NT2/D1 (cell line): Measurements from ENCODE around the gene CTXND2.
"Not testable (repeated sequence)": the region's sequence is repeated elsewhere in the genome, so short reads cannot be mapped to it uniquely, and the experiment has no call there.

Source experiments
- DNase-seq: peaks from one replicate; pipeline ENCODE4 v3.0.0-alpha.2; 2011; ENCODE audit warnings: low read depth, low spot score
- H3K27me3 ChIP-seq: 2 replicates; pipeline ENCODE4 v1.6.0; 2011; ENCODE audit warnings: mild to moderate bottlenecking; ENCODE audit not compliant: insufficient read length, insufficient read depth
- H3K36me3 ChIP-seq: 2 replicates; pipeline ENCODE4 v1.6.1; 2011; ENCODE audit warnings: mild to moderate bottlenecking, low read length, mixed read lengths; ENCODE audit not compliant: insufficient read depth, insufficient read length
- H3K4me1 ChIP-seq: 2 replicates; pipeline ENCODE4 v1.5.1; 2011; ENCODE audit not compliant: insufficient read depth, insufficient read length
- H3K4me3 ChIP-seq: 2 replicates; pipeline ENCODE4 v1.5.1; 2011; ENCODE audit warnings: low read depth; ENCODE audit not compliant: insufficient read length
- H3K9ac ChIP-seq: 2 replicates; pipeline ENCODE4 v1.6.0; 2011; ENCODE audit warnings: low read depth; ENCODE audit not compliant: insufficient read length
- H3K9me3 ChIP-seq: 2 replicates; pipeline ENCODE4 v1.5.1; 2011; ENCODE audit warnings: mild to moderate bottlenecking, low read length; ENCODE audit not compliant: insufficient read depth
- SUZ12 ChIP-seq: IDR thresholded peaks from 2 replicates; pipeline ENCODE4 v1.6.1; 2011; ENCODE audit not compliant: insufficient read length, insufficient read depth; ENCODE audit errors: extremely low read depth
- YY1 ChIP-seq: IDR thresholded peaks from 2 replicates; pipeline ENCODE4 v1.6.1; 2011; ENCODE audit not compliant: insufficient read length, insufficient read depth
- ZNF274 ChIP-seq: IDR thresholded peaks from 2 replicates; pipeline ENCODE4 v1.6.1; 2011; ENCODE audit warnings: mild to moderate bottlenecking, low read depth, low read length

Gene CTXND2

GRCh38 chr1:150887018-150887417, at the start of gene CTXND2:
Gene CTXND2, plus strand, starts transcription at chr1:150887136. Its CDS starts 25,179 bp downstream, at chr1:150912315.
- no peaks in the 10 kb centered on the region for H3K9me3 ChIP-seq
- H3K36me3 ChIP-seq: no peaks in the 10 kb centered on the region
- H3K4me3 ChIP-seq: no peak within 1 kb of the TSS
- no peak for DNase-seq
- no peaks in the 10 kb centered on the region for H3K27me3 ChIP-seq
- no peak within 1 kb of the TSS for H3K9ac ChIP-seq
- no peak for TF ChIP-seq YY1
- H3K4me1 ChIP-seq: no peaks in the 10 kb centered on the region

GRCh38 chr1:150840850-150841249, 46.1 kb upstream of the CTXND2 start:
- not testable (repeated sequence) for H3K4me1 ChIP-seq, H3K27me3 ChIP-seq, H3K4me3 ChIP-seq, H3K9ac ChIP-seq, H3K9me3 ChIP-seq, DNase-seq
- H3K36me3 ChIP-seq: peaks cover 30% of the 10 kb centered on the region

GRCh38 chr1:150841626-150842025, 45.3 kb upstream of the CTXND2 start:
- Histone ChIP-seq H3K36me3 (peaks cover 25% of the 10 kb centered on the region), H3K4me3 (no peak overlapping the region), H3K9me3 (no peaks in the 10 kb centered on the region), H3K4me1 (no peaks in the 10 kb centered on the region), H3K27me3 (no peaks in the 10 kb centered on the region), H3K9ac (no peak overlapping the region)
- no peak for TF ChIP-seq SUZ12
- no peak for TF ChIP-seq YY1
- no peak for TF ChIP-seq ZNF274
- no peak for DNase-seq

GRCh38 chr1:150842343-150842742, 44.6 kb upstream of the CTXND2 start:
- H3K9me3 ChIP-seq: no peaks in the 10 kb centered on the region
- H3K4me1 ChIP-seq: no peaks in the 10 kb centered on the region
- H3K27me3 ChIP-seq: no peaks in the 10 kb centered on the region
- H3K4me3 ChIP-seq: no peak overlapping the region
- TF ChIP-seq ZNF274 (no peak), YY1 (no peak), SUZ12 (no peak)
- H3K9ac ChIP-seq: no peak overlapping the region
- peaks cover 18% of the 10 kb centered on the region for H3K36me3 ChIP-seq
- no peak for DNase-seq

- DNase-seq: no peak
- no peaks in the 10 kb centered on the region for H3K27me3 ChIP-seq
- H3K36me3 ChIP-seq: peaks cover 19% of the 10 kb centered on the region
- no peaks in the 10 kb centered on the region for H3K9me3 ChIP-seq
- TF ChIP-seq ZNF274 (no peak), YY1 (no peak), SUZ12 (no peak)
- H3K4me3 ChIP-seq: no peak overlapping the region
- H3K4me1 ChIP-seq: no peaks in the 10 kb centered on the region
- H3K9ac ChIP-seq: no peak overlapping the region
Measured at GRCh38 chr1:150842964-150843363, 44.0 kb upstream of the CTXND2 start.

- no peak for TF ChIP-seq YY1
- TF ChIP-seq SUZ12: no peak
- no peak for TF ChIP-seq ZNF274
Measured at GRCh38 chr1:150843474-150843873, 43.5 kb upstream of the CTXND2 start.

GRCh38 chr1:150846473-150847146, 40.3 kb upstream of the CTXND2 start:
- H3K9ac ChIP-seq: no peak overlapping the region
- TF ChIP-seq ZNF274: no peak
- TF ChIP-seq SUZ12: no peak
- no peak for TF ChIP-seq YY1
- H3K4me1 ChIP-seq: no peaks in the 10 kb centered on the region
- no peak overlapping the region for H3K4me3 ChIP-seq
- H3K9me3 ChIP-seq: peaks cover 12% of the 10 kb centered on the region; the same call in 1 of the 2 replicates
- DNase-seq: no peak
- no peaks in the 10 kb centered on the region for H3K27me3 ChIP-seq
- peaks cover 17% of the 10 kb centered on the region for H3K36me3 ChIP-seq

More at GRCh38 chr1:150843474-150843873, 43.5 kb upstream of the CTXND2 start:
- H3K4me1 ChIP-seq: no peaks in the 10 kb centered on the region
- H3K9me3 ChIP-seq: no peaks in the 10 kb centered on the region
- H3K27me3 ChIP-seq: no peaks in the 10 kb centered on the region
- DNase-seq: no peak
- H3K9ac ChIP-seq: no peak overlapping the region
- no peak overlapping the region for H3K4me3 ChIP-seq
- peaks cover 24% of the 10 kb centered on the region for H3K36me3 ChIP-seq

GRCh38 chr1:150850801-150851362, 36.1 kb upstream of the CTXND2 start:
- H3K4me3 ChIP-seq, H3K4me1 ChIP-seq, H3K9ac ChIP-seq, DNase-seq, H3K27me3 ChIP-seq: not testable (repeated sequence)
- Histone ChIP-seq H3K9me3 (peaks cover 36% of the 10 kb centered on the region; the same call in 1 of the 2 replicates), H3K36me3 (peaks cover 49% of the 10 kb centered on the region)

- not testable (repeated sequence) for H3K4me1 ChIP-seq, H3K27me3 ChIP-seq, H3K9ac ChIP-seq, DNase-seq, H3K4me3 ChIP-seq
- H3K9me3 ChIP-seq: peaks cover 36% of the 10 kb centered on the region; the same call in 1 of the 2 replicates
- peaks cover 59% of the 10 kb centered on the region for H3K36me3 ChIP-seq
Measured at GRCh38 chr1:150852734-150853133, 34.2 kb upstream of the CTXND2 start.
